Lung (tissue), 12 donors: ENCODE measurements around the gene VASH1. TPM values are rescaled to one million over a fixed set of nuclear protein-coding genes. Genes with fewer than 3 reads are reported as not detected.

Experiments used
- ATAC-seq: fragments of 200-7000 bp; cut with Tn5 transposase; one replicate; pipeline ENCODE4 v1.9.1; 2020; ENCODE audit warnings: moderate number of reproducible peaks; ENCODE audit not compliant: insufficient read depth, low FRiP score
- DNase-seq, 3 donors: peaks; one replicate each; pipeline ENCODE4 v3.0.0-alpha.2; 2013 to 2017
- H3K27ac ChIP-seq, 2 donors: one replicate each; pipeline ENCODE4 v1.5.1; 2013; ENCODE audit warnings: mild to moderate bottlenecking in 2 of 2, moderate library complexity in 2 of 2, control low read depth in 1 of 2, inconsistent platforms in 1 of 2, low read depth in 1 of 2, low read length in 1 of 2
- H3K27me3 ChIP-seq, 3 donors: one replicate each; pipeline ENCODE4 v1.5.1; 2013; ENCODE audit warnings: low read length in 2 of 3; ENCODE audit not compliant: control insufficient read depth in 3 of 3, insufficient read depth in 3 of 3
- H3K36me3 ChIP-seq, 4 donors: one replicate each; pipeline ENCODE4 v1.5.1; 2013; ENCODE audit warnings: low read length in 4 of 4, mild to moderate bottlenecking in 1 of 4, moderate library complexity in 1 of 4; ENCODE audit not compliant: control insufficient read depth in 4 of 4, insufficient read depth in 4 of 4
- H3K4me1 ChIP-seq, 5 donors: one replicate each; pipeline ENCODE4 v1.5.1; 2013; ENCODE audit warnings: low read length in 5 of 5, mild to moderate bottlenecking in 2 of 5, moderate library complexity in 1 of 5; ENCODE audit not compliant: control insufficient read depth in 5 of 5, insufficient read depth in 5 of 5
- H3K4me3 ChIP-seq: one replicate; pipeline ENCODE4 v1.5.1; 2013; ENCODE audit warnings: mild to moderate bottlenecking, control low read depth, moderate library complexity
- H3K9ac ChIP-seq, 2 donors: one replicate each; pipeline ENCODE4 v1.5.1; 2013; ENCODE audit warnings: low read length in 2 of 2, control low read depth in 1 of 2; ENCODE audit not compliant: insufficient read depth in 1 of 2
- H3K9me3 ChIP-seq, 4 donors: one replicate each; pipeline ENCODE4 v1.5.1; 2013; ENCODE audit warnings: low read length in 3 of 4, mild to moderate bottlenecking in 1 of 4, moderate library complexity in 1 of 4; ENCODE audit not compliant: control insufficient read depth in 4 of 4, insufficient read depth in 3 of 4
- WGBS, 2 donors: extraction: QIAGEN DNeasy Blood & Tissue Kit; methylation state at CpG; one replicate each; pipeline ENCODE4 v1.1.7; 2013; 5-methylcytosine and 5-hydroxymethylcytosine counted together
- polyA plus RNA-seq, 2 donors: library from polyadenylated mRNA; stranded (reverse); fragments of 200-250 nt; gene quantifications; one replicate each; pipeline ENCODE4 v1.2.1, GENCODE V29; 2013
- total RNA-seq, 2 donors: library from RNA; depleted of rRNA in 1 of 2; stranded (reverse); fragments of >200 nt in 1 of 2; gene quantifications; one replicate each; pipeline ENCODE4 v1.2.1, GENCODE V29; 2014 to 2021
- TF ChIP-seq, protein P1 (sequence below): IDR thresholded peaks from 2 replicates; pipeline ENCODE4 v1.5.1; 2012; ENCODE audit warnings: mild to moderate bottlenecking; ENCODE audit errors: control extremely low read depth, extremely low read depth
- donor health status: control.
- donor health status: control.
- donor health status: Bipolar disorder and iron deficiency.
- donor health status: healthy.
- donor health status: DM: yes; HTN: yes; CAD: no.

Gene VASH1
- total and polyA plus RNA-seq, 4 donors: 10.5 to 25.4 (median 18.0) TPM

DNA sequence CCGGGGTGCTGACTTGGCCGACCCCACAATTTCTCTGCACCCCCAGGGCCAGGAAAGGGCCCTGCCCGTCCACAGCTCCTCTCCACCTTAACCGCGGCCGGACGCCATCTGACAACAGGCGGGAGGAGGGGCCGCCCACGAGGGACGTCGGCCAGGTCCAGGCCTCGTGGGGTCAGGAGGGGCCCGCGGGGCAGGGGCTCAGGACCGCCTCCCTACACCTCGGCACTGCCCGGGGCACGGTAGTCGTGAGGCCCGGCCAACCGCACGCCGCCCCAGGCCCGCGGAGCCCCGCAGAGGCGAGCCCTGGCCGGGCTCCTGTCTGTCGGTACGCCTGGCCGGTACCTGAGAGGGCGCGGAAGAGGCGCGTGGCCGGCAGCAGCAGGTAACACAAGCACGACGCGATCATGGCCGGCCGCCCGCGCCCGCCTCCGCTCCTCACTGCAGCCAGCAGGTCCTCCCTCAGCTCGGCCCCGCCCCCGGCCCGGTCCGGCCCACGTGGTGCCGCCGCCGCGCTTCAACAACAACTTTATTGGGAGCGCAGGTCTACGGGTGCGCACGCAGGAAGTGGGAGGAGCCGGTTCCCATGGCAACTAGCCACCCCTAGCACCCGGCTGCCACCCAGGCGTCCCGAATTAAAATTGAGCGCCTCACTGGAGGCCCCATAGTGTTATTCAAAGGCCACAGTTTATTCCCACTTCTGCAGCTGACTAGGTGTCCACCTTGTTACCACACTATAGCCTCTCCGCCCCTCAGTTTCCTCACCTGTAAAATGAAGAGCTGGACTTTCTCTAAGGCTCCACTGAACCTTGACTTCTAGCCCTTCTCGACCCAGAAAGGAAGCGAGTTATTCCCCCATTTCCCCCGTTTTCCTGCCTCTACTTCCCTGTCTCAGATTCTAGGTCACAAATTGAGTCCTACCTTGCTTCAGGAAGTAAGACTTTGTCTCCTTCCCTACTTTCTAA, 51.4 kb downstream of the VASH1 start, which contains the start of gene ANGEL1:
TSS of gene ANGEL1 (minus strand) at position 461 of the 962 bp plus-strand sequence. CDS start at position 406, 55 bp downstream.
- TF ChIP-seq, protein P1, sequence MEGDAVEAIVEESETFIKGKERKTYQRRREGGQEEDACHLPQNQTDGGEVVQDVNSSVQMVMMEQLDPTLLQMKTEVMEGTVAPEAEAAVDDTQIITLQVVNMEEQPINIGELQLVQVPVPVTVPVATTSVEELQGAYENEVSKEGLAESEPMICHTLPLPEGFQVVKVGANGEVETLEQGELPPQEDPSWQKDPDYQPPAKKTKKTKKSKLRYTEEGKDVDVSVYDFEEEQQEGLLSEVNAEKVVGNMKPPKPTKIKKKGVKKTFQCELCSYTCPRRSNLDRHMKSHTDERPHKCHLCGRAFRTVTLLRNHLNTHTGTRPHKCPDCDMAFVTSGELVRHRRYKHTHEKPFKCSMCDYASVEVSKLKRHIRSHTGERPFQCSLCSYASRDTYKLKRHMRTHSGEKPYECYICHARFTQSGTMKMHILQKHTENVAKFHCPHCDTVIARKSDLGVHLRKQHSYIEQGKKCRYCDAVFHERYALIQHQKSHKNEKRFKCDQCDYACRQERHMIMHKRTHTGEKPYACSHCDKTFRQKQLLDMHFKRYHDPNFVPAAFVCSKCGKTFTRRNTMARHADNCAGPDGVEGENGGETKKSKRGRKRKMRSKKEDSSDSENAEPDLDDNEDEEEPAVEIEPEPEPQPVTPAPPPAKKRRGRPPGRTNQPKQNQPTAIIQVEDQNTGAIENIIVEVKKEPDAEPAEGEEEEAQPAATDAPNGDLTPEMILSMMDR: no peak
- H3K9me3 ChIP-seq: no peaks in the 10 kb centered on the region
- H3K27me3 ChIP-seq: peaks cover 0 to 2% (median 0%) of the 10 kb centered on the region in 3 donors
- H3K36me3 ChIP-seq: peaks cover 0 to 9% (median 6%) of the 10 kb centered on the region in 4 donors
- peak; percentile 94 for ATAC-seq
- peak within 1 kb of the TSS; percentile 84 for H3K4me3 ChIP-seq
- peaks cover 0 to 18% (median 4%) of the 10 kb centered on the region in 5 donors for H3K4me1 ChIP-seq
- peak within 1 kb of the TSS; percentile 89 to 92 for H3K27ac ChIP-seq
- WGBS, 2 donors: 3 to 5% methylated on average over 69 of the region's 69 CpGs
- DNase-seq: peak; percentile 95 to 96 (median 95)
- peak within 1 kb of the TSS; percentile 14 to 83 for H3K9ac ChIP-seq

DNA sequence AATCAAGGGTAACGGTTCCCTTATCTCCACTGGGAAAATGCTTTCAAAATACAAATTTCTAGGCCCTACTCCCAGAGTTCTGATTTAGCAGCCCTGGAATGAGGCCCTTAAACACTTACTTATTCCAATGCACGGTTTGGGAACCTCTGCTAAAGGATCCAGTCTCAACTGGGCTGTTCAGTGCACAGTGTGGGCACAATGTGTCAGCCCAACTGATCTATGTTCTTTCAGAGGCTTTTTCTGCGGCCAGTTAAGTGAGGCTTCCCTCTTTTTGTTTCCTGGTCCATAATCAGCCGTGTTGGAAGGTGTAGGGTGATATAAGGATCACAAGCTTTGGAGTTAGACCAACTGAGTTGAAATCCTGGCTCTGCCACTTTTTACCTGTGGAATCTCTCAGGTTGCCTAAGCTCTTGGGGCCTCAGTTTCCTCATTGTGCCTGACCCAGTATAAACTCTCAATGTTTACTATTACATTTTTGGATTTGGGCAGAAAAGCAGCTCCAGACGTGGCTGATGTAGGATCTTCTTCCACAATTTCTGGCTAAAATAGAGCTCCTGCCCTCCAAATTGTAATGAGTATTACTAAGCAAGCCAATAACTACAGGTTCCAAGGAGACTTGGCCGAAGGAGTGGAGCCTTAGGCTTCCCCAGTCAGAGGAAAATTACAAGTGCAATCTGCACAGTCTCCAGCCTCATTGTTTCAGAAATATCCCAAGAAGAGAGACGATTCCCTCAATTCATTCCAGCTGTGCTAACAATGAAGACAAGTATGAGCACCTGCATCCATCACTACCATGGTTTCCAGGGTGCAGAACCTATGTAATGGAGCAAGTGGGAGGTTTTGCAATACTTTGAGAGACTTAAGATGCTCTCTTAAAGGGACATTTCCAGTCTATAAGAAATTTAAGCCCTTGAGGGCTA, 53.7 kb downstream of the VASH1 start:
- no peaks in the 10 kb centered on the region for H3K36me3 ChIP-seq

GRCh38 chr14:76820700-76821099, 59.4 kb downstream of the VASH1 start:
- H3K4me3 ChIP-seq: no peak overlapping the region
- no peaks in the 10 kb centered on the region for H3K9me3 ChIP-seq
- WGBS, 2 donors: 86 to 94% methylated on average over 2 of the region's 2 CpGs
- no peaks in the 10 kb centered on the region for H3K4me1 ChIP-seq
- no peak for DNase-seq
- H3K27me3 ChIP-seq: peaks cover 0 to 5% (median 0%) of the 10 kb centered on the region in 3 donors
- no peak overlapping the region for H3K9ac ChIP-seq
- no peak overlapping the region for H3K27ac ChIP-seq
- H3K36me3 ChIP-seq: no peaks in the 10 kb centered on the region
- no peak for ATAC-seq
- TF ChIP-seq, protein P1: no peak

More for the DNA sequence above, 53.7 kb downstream of the VASH1 start:
- ATAC-seq (no peak), DNase-seq (no peak)
- H3K9ac ChIP-seq: no peak overlapping the region
- no peaks in the 10 kb centered on the region for H3K9me3 ChIP-seq
- 65 to 86% methylated on average over 7 of the region's 7 CpGs for whole genome bisulfite sequencing, 2 donors
- H3K27me3 ChIP-seq: peaks cover 0 to 5% (median 0%) of the 10 kb centered on the region in 3 donors
- H3K4me3 ChIP-seq: no peak overlapping the region
- peaks cover 0 to 18% (median 4%) of the 10 kb centered on the region in 5 donors for H3K4me1 ChIP-seq
- TF ChIP-seq, protein P1: no peak
- H3K27ac ChIP-seq: no peak overlapping the region
